NCI-H187 treated with DMSO at 0.1 percent for 48 hours (cell line): ENCODE results near the gene POU2F3.

Experiments
- DNase-seq: peaks from one replicate; lab custom pipeline; 2025; lab: John Stamatoyannopoulos, UW

The POU2F3 gene

GRCh38 chr11:120324932-120325810 is 85.2 kb downstream of the POU2F3 start, which contains the start of gene TLCD5:
Gene TLCD5 (plus strand): TSS chr11:120325299. CDS start chr11:120327442, 2,143 bp downstream.
- no peak for DNase-seq

- DNase-seq: no peak
Measured at GRCh38 chr11:120326228-120326627, 86.3 kb downstream of the POU2F3 start.

DNA sequence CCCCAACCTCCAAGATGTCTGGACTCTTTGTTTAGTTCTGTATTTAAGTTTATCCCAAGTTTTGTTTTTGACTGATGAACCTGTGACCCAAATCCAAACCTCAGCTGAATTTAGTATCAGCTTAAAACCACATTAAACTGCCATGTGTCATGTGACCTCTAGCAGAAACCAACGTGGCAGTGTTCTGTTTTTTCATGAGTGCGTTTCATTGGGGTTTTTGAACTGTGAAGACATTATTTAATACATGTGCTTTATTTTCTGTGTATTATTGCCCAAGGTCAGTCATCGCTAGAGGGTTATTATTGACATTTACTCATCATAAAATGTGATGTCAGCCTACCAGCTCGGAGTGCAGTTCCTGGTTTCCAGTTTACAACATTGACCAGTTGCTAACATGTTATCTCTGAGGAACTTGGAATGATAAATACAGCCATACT is 86.9 kb downstream of the POU2F3 start:
- no peak for DNase-seq

DNA sequence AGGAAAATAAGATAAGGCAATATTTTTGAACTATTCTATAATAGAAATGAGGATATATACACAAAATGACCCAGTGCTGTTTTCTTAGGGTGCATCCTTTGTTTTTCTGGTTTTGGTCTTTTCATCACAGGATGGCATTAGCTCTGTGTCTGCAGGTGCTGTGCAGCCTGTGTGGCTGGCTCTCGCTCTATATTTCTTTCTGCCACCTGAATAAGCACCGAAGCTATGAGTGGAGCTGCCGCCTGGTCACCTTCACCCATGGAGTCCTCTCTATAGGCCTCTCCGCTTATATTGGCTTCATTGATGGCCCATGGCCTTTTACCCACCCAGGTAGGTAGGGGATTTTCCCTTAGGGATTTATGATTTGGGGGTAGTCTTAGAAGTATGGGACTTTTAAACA is 87.4 kb downstream of the POU2F3 start:
- no peak for DNase-seq

GRCh38 chr11:120329556-120329955 is 89.6 kb downstream of the POU2F3 start:
- no peak for DNase-seq

DNA sequence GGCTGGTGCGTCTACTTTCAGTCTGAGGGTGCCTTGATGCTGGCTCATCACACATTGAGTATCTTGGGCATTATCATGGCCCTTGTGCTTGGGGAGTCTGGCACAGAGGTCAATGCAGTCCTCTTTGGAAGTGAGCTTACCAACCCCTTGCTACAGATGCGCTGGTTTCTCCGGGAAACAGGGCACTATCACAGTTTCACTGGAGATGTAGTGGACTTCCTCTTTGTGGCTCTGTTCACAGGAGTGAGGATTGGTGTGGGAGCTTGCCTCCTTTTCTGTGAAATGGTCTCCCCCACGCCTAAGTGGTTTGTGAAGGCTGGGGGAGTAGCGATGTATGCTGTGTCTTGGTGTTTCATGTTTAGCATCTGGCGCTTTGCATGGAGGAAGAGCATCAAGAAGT is 90.1 kb downstream of the POU2F3 start:
- no peak for DNase-seq

- DNase-seq: no peak
Measured at GRCh38 chr11:120331301-120331996, 91.5 kb downstream of the POU2F3 start.

GRCh38 chr11:120332822-120333716 is 93.1 kb downstream of the POU2F3 start:
- no peak for DNase-seq

GRCh38 chr11:120333801-120334200 is 93.9 kb downstream of the POU2F3 start:
- DNase-seq: no peak

- no peak for DNase-seq
Measured at GRCh38 chr11:120334332-120334731, 94.4 kb downstream of the POU2F3 start.

- DNase-seq: peak; percentile 48
Measured at GRCh38 chr11:120334894-120335462, 95.0 kb downstream of the POU2F3 start.

- no peak for DNase-seq
Measured at GRCh38 chr11:120335556-120335907, 95.6 kb downstream of the POU2F3 start.

- peak; percentile 51 for DNase-seq
Measured at GRCh38 chr11:120335908-120336640, 96.1 kb downstream of the POU2F3 start, which contains the start of gene ARHGEF12. Gene ARHGEF12 (plus strand): TSS chr11:120336413. CDS start chr11:120337244, 831 bp downstream.

- no peak for DNase-seq
Measured at GRCh38 chr11:120336641-120337354, 96.9 kb downstream of the POU2F3 start.

- DNase-seq: no peak
Measured at GRCh38 chr11:120337355-120338106, 97.6 kb downstream of the POU2F3 start.

DNA sequence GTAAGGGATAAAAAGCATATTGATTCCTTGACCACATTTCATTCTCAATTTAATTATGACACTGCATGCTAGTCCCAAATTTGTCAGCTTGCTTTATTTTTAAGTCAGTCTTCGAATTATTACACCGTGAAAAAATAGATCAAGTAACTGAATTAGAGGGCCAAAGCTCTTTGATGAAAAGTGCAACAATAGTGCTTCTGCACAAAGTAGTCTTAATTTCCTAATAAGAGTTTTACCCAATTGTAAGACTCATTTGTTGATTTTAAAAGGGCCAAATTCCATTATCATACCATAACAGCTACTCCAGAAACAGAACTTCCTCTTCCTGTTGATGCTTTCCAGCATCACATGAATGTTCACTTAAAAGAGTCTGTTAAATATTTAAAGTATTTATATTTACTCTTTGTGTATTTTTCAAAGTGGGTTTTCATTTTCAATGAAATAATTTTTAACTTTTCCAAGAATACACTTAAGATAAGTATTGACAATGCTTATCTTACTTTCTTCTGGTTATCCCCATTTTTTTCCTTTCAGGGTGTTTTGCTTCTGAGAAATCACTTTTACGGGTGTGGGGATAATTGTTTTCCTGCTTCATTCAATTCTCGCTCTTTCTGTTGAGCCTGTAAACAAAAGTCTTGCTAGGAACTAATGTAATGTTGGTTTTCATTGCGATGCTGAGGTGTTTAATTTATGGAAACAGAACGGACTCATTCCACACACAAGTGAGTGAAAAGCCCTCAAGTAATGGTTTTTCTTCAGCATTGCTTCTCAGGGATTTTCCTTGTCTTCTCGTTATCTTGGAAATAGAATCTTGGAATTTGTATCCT is 98.4 kb downstream of the POU2F3 start:
- no peak for DNase-seq

DNA sequence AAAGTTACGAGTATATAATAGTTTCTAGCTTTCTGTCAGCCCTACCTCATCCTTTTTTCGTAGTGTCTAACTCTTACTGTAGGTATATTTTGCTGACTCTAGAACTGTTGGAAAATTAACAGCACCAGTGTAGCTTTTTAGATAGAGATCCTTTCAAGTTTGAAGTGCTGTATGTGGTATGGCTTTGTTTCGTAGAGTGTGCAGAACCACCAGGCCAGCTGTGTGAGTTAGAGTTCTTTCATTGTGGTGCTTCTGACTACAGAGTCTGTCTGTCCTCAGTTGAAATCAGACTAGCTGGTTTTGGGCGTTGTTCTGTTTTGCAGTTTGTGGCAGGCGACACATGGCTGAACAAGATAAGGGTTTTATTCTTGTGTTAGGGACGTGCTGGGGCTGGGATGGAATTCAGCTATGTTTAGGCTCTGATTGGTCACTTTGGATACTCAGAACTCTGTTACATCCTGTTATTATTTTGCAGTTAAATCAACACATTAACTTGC is 99.5 kb downstream of the POU2F3 start:
- no peak for DNase-seq

- no peak for DNase-seq
Measured at GRCh38 chr11:120340529-120340928, 100.6 kb downstream of the POU2F3 start.
